Activated CD4-positive, alpha-beta T cell treated with anti-CD3 and anti-CD28 coated beads, Interleukin-2, amount 10 ng/mL, durations not matched to agents 7 days and 5 days (primary cell): ENCODE measurements around the gene NLRP14. TPM values are rescaled to one million over a fixed set of nuclear protein-coding genes. Genes with fewer than 3 reads are reported as not detected.
A peak's percentile ranks its signal among the peaks of the same experiment; 100 is the strongest.

Experiments
- CTCF ChIA-PET: fragments of 350-600 bp; sonication (Branson Sonifier 250); formaldehyde crosslinking; loops from one replicate; lab custom pipeline; 2021; ENCODE audit warnings: antibody characterized with exemption; lab: Charles Lee
- POLR2A ChIA-PET: fragments of 350-600 bp; sonication (Branson Sonifier 250); formaldehyde crosslinking; loops from one replicate; lab custom pipeline; 2021; ENCODE audit warnings: antibody characterized with exemption; lab: Charles Lee
- DNase-seq: peaks from one replicate; pipeline ENCODE4 v3.0.0-alpha.2; 2020
- H3K27ac Mint-ChIP-seq: one replicate; pipeline ENCODE4 v1.8.0; 2021; ENCODE audit warnings: mild to moderate bottlenecking, moderate library complexity, mixed read lengths
- H3K27me3 Mint-ChIP-seq: one replicate; pipeline ENCODE4 v1.8.0; 2021; ENCODE audit warnings: mixed read lengths
- H3K36me3 Mint-ChIP-seq: one replicate; pipeline ENCODE4 v1.8.0; 2021; ENCODE audit warnings: low read depth, mixed read lengths
- H3K4me1 Mint-ChIP-seq: one replicate; pipeline ENCODE4 v1.8.0; 2021; ENCODE audit warnings: mixed read lengths
- H3K4me3 Mint-ChIP-seq: one replicate; pipeline ENCODE4 v1.8.0; 2021; ENCODE audit warnings: mild to moderate bottlenecking, moderate library complexity, mixed read lengths
- H3K9me3 Mint-ChIP-seq: one replicate; pipeline ENCODE4 v1.8.0; 2021; ENCODE audit warnings: mixed read lengths
- total RNA-seq, 2 experiments: library from RNA; stranded (reverse); gene quantifications; one replicate each; pipeline ENCODE4 v1.2.3, GENCODE V29; 2021

The NLRP14 gene, protein sequence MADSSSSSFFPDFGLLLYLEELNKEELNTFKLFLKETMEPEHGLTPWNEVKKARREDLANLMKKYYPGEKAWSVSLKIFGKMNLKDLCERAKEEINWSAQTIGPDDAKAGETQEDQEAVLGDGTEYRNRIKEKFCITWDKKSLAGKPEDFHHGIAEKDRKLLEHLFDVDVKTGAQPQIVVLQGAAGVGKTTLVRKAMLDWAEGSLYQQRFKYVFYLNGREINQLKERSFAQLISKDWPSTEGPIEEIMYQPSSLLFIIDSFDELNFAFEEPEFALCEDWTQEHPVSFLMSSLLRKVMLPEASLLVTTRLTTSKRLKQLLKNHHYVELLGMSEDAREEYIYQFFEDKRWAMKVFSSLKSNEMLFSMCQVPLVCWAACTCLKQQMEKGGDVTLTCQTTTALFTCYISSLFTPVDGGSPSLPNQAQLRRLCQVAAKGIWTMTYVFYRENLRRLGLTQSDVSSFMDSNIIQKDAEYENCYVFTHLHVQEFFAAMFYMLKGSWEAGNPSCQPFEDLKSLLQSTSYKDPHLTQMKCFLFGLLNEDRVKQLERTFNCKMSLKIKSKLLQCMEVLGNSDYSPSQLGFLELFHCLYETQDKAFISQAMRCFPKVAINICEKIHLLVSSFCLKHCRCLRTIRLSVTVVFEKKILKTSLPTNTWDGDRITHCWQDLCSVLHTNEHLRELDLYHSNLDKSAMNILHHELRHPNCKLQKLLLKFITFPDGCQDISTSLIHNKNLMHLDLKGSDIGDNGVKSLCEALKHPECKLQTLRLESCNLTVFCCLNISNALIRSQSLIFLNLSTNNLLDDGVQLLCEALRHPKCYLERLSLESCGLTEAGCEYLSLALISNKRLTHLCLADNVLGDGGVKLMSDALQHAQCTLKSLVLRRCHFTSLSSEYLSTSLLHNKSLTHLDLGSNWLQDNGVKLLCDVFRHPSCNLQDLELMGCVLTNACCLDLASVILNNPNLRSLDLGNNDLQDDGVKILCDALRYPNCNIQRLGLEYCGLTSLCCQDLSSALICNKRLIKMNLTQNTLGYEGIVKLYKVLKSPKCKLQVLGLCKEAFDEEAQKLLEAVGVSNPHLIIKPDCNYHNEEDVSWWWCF
- under 1 TPM in 1 of 2 experiments, not detected in 1; 0.05 TPM for total RNA-seq

DNA sequence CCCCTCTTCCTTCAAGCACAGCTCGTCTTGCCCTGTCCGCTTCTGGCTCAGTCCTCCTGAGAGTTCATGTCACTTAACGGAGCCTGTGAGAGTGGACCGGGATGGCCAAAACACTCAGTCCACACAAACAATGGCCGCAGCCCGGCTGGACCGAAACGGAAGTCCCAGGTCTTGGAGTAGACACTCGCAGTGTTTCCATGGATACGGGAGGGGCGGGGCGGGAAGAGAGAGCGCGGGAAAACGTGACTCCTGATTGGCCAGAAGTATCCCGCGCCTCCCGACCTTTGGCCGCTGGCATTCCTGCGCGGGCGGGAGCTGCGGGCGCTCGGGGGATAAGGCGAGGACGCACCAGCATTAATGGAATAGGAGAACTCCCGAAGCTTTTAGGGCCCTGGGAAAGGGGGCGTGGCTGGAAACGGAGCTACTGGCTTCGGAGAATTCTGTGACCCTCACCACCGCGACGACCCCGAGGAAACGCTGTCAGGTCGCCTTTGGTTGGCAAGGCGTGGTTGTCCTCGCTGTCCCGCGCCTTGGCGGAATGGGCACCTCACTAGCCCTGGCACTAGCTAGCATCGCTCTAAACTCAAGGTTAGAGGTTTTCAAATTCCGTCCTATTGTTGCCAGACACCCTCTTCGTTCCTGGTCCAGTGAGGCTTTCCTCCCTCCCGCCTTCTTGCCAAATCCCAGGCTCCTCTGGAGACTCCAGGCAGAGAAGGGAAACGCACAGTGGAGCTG, at the start of gene NLRP14, which contains the start of gene ZNF214:
NLRP14 (plus strand) TSS at position 297 of the 735 bp plus-strand sequence. CDS start 18,108 bp downstream, outside the sequence.
ZNF214 (minus strand) TSS at position 164 of the 735 bp plus-strand sequence. CDS start 17,511 bp downstream, outside the sequence.
- Mint-ChIP-seq H3K27me3 (peaks cover 38% of the 10 kb centered on the region), H3K4me1 (peaks cover 3% of the 10 kb centered on the region), H3K9me3 (no peaks in the 10 kb centered on the region), H3K36me3 (no peaks in the 10 kb centered on the region), H3K4me3 (peak within 1 kb of the TSS; percentile 23), H3K27ac (no peak within 1 kb of the TSS)
- ChIA-PET CTCF (no interaction called here), POLR2A (no interaction called here)
- no peak for DNase-seq

DNA sequence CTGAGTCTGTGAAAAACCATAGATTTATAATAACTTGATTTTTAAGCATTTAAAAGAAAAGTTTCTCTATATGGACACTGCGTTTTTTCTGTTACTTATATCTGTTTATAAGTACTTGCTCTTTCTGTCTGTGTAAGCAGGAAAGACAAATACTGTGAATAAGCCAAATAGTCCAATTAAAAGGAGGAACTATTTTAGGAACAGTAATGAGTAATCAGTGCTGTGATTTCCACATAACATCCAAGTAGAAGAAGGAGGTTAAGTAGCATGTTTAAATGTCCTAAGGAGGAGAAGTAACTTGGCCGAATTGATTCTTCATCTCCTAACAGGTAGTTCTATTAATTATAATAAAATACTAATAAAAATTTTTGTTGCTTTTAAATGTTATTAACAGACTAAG, 40.9 kb upstream of the NLRP14 start:
- Mint-ChIP-seq H3K27ac (no peak overlapping the region), H3K36me3 (no peaks in the 10 kb centered on the region), H3K4me3 (no peak overlapping the region), H3K9me3 (no peaks in the 10 kb centered on the region), H3K27me3 (no peaks in the 10 kb centered on the region), H3K4me1 (no peaks in the 10 kb centered on the region)
- ChIA-PET POLR2A (no interaction called here), CTCF (no interaction called here)
- no peak for DNase-seq

DNA sequence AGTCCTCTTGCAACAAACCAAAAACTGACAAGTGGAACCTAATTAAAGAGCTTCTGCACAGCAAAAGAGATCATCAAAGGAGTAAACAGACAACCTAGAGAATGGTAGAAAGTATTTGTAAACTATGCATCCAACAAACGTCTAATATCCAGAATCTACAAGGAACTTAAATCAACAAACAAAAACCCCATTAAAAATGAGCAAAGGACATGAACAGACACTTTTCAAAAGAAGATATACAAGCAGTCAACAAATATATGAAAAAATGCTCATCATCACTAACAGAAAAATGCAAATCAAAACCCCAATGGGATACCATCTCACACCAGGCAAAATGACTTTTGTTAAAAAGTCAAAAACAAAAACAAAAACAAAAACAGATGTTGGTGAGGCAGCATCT, 33.8 kb upstream of the NLRP14 start:
- POLR2A ChIA-PET, result no interaction called here
- CTCF ChIA-PET, result no interaction called here
- H3K27me3 Mint-ChIP-seq, result no peaks in the 10 kb centered on the region
- H3K4me3 Mint-ChIP-seq, result no peak overlapping the region
- no peak overlapping the region for H3K27ac Mint-ChIP-seq
- no peak for DNase-seq
- H3K9me3 Mint-ChIP-seq, result no peaks in the 10 kb centered on the region
- H3K4me1 Mint-ChIP-seq, result no peaks in the 10 kb centered on the region
- no peaks in the 10 kb centered on the region for H3K36me3 Mint-ChIP-seq

DNA sequence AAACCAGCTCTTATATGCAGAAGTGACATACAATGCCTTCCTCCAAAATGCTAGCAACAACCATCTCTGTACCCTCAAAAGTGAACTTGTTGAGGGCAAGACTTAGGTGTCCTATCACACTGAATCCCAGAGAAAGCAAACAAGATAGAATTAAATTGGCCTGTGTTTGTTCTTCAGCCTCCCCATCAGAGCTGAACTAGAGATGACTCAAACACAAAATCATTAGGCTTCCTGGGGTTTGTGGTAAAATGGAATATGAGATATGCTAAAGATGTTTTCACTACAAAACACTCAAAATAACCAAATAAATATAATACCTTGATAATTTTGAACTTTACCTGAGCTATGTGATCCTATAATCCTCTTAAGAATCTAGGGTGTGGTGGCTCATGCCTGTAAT, 31.8 kb upstream of the NLRP14 start:
- Mint-ChIP-seq H3K9me3 (no peaks in the 10 kb centered on the region), H3K4me1 (no peaks in the 10 kb centered on the region), H3K27ac (no peak overlapping the region), H3K27me3 (no peaks in the 10 kb centered on the region), H3K4me3 (no peak overlapping the region), H3K36me3 (no peaks in the 10 kb centered on the region)
- CTCF ChIA-PET, result no interaction called here
- DNase-seq, result no peak
- POLR2A ChIA-PET, result no interaction called here

DNA sequence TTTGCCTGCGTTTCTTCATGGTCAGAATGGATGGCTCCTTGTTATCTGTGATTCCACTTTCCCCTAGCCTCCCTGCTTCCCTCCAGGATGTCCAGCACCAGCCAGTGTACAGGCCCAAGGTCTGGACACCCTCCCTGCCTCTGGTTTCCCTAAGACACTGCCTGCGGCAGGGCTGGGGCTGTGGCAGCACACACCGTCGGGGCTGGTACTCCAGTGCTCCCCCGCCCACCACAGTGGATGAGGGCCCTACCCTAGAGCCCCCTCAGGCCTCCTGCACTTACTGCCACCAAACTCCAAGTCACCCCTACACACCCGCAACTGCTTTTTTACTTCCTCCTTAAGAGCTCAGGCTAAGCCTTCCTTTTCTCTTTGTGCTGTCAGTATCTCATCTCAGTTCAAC, 29.1 kb upstream of the NLRP14 start:
- no peaks in the 10 kb centered on the region for H3K27me3 Mint-ChIP-seq
- no peaks in the 10 kb centered on the region for H3K4me1 Mint-ChIP-seq
- DNase-seq, result no peak
- H3K9me3 Mint-ChIP-seq, result no peaks in the 10 kb centered on the region
- ChIA-PET POLR2A (no interaction called here), CTCF (no interaction called here)
- no peak overlapping the region for H3K27ac Mint-ChIP-seq
- no peak overlapping the region for H3K4me3 Mint-ChIP-seq
- no peaks in the 10 kb centered on the region for H3K36me3 Mint-ChIP-seq

DNA sequence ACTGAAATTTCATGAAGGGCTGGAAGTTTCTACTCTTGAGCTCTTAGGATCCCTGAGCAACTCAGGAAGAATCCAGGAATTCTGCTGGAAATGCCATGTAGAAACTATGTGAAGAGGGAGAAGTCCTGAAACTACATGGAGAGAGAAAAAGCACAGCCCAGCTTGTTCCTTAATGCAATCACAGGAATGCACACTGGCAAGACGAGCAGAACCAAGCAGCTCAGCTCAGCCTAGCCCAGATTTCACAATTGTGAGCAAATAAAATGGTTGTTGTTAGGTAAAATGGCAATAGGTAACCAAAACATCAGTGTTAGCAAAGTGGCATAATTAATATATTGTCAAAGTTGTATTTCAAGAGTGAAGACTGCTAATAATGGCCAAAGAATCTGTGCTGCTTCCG, 28.3 kb upstream of the NLRP14 start:
- Mint-ChIP-seq H3K4me1 (no peaks in the 10 kb centered on the region), H3K27ac (no peak overlapping the region), H3K4me3 (no peak overlapping the region), H3K9me3 (no peaks in the 10 kb centered on the region), H3K36me3 (no peaks in the 10 kb centered on the region), H3K27me3 (no peaks in the 10 kb centered on the region)
- no peak for DNase-seq
- ChIA-PET CTCF (no interaction called here), POLR2A (no interaction called here)

DNA sequence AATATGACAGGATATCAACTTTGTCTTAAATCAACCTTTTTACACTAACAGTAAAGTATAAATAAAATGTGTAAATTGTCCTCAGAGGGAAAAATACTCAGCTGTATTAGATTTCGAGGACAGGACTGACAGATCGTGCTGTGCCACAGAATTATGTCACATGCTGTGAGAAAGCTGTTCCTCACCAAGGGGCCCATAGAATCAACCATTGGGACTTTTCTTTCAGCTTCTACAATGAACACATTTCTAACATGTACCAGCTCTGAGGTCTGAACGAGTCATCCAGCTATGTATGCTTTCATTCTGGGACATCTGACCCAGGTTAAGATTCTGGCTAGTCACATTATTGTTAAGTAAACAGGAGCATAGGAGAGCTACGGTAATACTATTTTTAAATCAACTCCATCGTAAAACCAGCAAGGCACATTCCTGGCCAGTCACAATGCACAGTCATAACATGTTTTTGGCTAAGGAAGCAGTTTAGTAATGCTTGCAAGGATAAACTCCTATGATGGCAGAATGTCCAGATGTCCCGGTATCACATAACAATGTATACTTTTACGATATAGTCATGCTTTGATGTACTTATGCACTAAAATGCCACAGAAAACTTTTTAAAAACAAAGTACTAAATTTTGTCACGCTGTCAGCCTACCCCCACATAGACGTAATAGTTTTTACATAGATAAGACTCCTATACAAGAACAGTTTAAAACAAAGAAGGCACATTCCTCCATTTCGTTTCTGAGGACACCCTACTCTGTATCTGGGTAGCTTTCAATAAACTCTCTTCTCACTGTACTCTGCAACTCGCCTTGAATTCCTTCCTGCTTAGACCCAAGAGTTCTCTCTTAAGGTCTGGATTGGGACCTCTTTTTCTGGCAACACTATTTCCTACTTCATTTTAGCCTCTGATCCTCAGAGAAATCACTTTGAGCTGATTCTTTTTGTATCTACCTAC, 27.5 kb upstream of the NLRP14 start:
- Mint-ChIP-seq H3K9me3 (no peaks in the 10 kb centered on the region), H3K27ac (no peak overlapping the region), H3K27me3 (no peaks in the 10 kb centered on the region), H3K4me3 (no peak overlapping the region), H3K36me3 (no peaks in the 10 kb centered on the region), H3K4me1 (no peaks in the 10 kb centered on the region)
- POLR2A ChIA-PET, result no interaction called here
- CTCF ChIA-PET, result no interaction called here
- no peak for DNase-seq

DNA sequence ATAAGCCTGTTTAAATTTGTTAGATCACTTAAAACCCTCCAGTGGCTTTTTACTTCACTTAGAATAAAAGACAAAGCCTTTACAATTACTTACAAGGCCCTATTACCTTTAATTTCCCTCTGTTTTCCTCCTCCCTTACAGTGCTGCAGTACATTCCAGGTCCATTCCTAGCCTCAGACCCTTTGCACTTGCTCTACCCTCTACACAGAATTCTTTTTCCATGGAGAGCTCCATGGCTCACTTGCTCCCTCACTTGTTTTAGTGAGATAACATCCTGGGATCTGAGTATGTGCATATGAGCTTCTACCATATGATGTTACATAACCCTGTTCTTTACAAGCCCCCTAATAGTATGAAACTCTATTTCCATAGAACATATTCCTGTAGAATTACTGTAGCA, 24.6 kb upstream of the NLRP14 start:
- DNase-seq, result no peak
- Mint-ChIP-seq H3K4me1 (no peaks in the 10 kb centered on the region), H3K9me3 (no peaks in the 10 kb centered on the region), H3K27ac (no peak overlapping the region), H3K27me3 (no peaks in the 10 kb centered on the region), H3K4me3 (no peak overlapping the region), H3K36me3 (no peaks in the 10 kb centered on the region)
- ChIA-PET CTCF (no interaction called here), POLR2A (no interaction called here)

DNA sequence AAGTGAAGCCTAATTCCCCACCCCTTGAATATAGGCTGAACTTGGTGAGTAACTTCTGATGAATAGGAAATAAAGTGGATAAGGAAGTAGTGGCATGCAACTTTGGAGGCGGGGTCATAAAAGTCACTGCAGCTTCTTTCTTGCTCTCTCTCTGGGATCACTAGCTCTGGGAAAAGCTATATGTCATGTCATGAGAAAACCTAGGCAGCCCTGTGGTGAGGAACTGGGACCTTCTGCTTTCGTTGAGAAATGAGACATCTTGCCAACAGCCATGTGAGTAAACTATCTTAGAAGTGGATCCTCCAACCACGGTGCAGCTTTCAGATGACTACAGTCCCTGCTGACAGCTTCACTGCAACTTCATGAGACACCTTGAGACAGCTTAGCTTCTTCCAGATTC, 15.8 kb upstream of the NLRP14 start:
- Mint-ChIP-seq H3K36me3 (no peaks in the 10 kb centered on the region), H3K4me1 (no peaks in the 10 kb centered on the region), H3K4me3 (no peak overlapping the region), H3K27ac (no peak overlapping the region), H3K27me3 (no peaks in the 10 kb centered on the region), H3K9me3 (no peaks in the 10 kb centered on the region)
- CTCF ChIA-PET, result no interaction called here
- POLR2A ChIA-PET, result no interaction called here
- DNase-seq, result no peak

DNA sequence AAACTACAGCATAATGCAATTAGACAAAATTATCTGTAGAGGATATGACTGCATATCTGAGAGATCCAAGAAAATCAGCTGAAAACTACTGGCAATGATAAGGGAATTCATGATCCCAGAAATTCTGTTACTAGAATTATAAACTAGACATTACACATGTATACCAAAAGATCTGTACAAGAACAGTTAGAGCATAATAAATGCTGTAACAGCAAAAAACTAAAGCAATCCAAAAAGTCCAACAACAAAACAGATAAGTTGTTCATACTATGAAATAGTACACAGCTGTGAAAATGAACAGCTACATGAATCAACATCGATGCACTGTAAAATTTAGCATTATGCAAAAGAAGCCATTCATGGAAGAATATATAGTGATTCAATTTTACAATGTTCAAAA, 6.2 kb upstream of the NLRP14 start:
- POLR2A ChIA-PET, result no interaction called here
- DNase-seq, result no peak
- CTCF ChIA-PET, result no interaction called here
- Mint-ChIP-seq H3K4me3 (no peak overlapping the region), H3K36me3 (no peaks in the 10 kb centered on the region), H3K27ac (no peak overlapping the region), H3K9me3 (no peaks in the 10 kb centered on the region), H3K27me3 (peaks cover 14% of the 10 kb centered on the region), H3K4me1 (no peaks in the 10 kb centered on the region)

DNA sequence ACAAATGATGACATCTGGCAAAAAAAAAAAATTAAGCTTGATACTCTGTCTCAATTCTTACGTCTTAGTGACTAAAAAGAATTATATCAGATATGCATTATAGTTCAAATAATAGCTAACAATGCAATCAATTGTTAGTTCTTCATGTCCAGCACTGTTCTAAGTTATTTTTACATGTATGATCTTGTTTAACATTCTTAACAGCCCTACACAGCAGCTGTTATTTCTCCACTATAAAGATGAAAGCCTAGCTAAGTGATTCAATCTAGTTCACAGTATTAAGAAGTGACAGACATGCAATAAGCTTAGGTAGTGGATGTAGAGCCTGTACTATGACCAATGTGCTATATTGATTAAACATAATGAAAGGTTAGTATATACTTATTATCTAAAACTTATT, 4.3 kb upstream of the NLRP14 start:
- POLR2A ChIA-PET, result no interaction called here
- H3K9me3 Mint-ChIP-seq, result no peaks in the 10 kb centered on the region
- H3K4me1 Mint-ChIP-seq, result peaks cover 3% of the 10 kb centered on the region
- H3K4me3 Mint-ChIP-seq, result no peak overlapping the region
- no peaks in the 10 kb centered on the region for H3K36me3 Mint-ChIP-seq
- peaks cover 29% of the 10 kb centered on the region for H3K27me3 Mint-ChIP-seq
- CTCF ChIA-PET, result interaction anchor here (0.6 to 1.1 kb wide), 3 partner anchors 16 to 207 kb away, joined by 3 read pairs; no protein-coding TSS in a partner anchor
- no peak for DNase-seq
- H3K27ac Mint-ChIP-seq, result no peak overlapping the region
